PC-3 (cell line): ENCODE data around the gene LRRC4B. TPM values are rescaled to one million over a fixed set of nuclear protein-coding genes. Genes with fewer than 3 reads are reported as not detected.

Experiments used
- ATAC-seq: fragments of 200-7000 bp; cut with Tn5 transposase; 2 replicates; pipeline ENCODE4 v1.9.1; 2020; ENCODE audit warnings: mild to moderate bottlenecking, moderate library complexity
- BruUV-seq: library from RNA; stranded (reverse); fragments of 400-500 nt; replicated peaks from 2 replicates; lab custom pipeline; 2021; lab: Mats Ljungman, UMichigan
- CTCF ChIA-PET: fragments of 300-600 bp; sonication (Branson Sonifier 250); formaldehyde crosslinking; loops from one replicate; lab custom pipeline; 2022; ENCODE audit warnings: antibody characterized with exemption; lab: Charles Lee
- POLR2A ChIA-PET: fragments of 300-600 bp; sonication (Branson Sonifier 250); formaldehyde crosslinking; loops from one replicate; lab custom pipeline; 2022; ENCODE audit warnings: antibody characterized with exemption; ENCODE audit not compliant: unreplicated experiment; lab: Charles Lee
- DNase-seq: peaks from one replicate; pipeline ENCODE4 v3.0.0-alpha.2; 2015
- H2AFZ ChIP-seq: fragments of 300-600 bp; sonication (generic); 2 replicates; pipeline ENCODE4 v1.6.0; 2016; ENCODE audit warnings: antibody characterized with exemption, low read length
- H3F3A ChIP-seq: fragments of 300-600 bp; sonication (generic); one replicate; pipeline ENCODE4 v1.6.0; 2017; ENCODE audit warnings: antibody characterized with exemption, low read length, control low read depth, mild to moderate bottlenecking; ENCODE audit not compliant: unreplicated experiment
- H3K27ac ChIP-seq: fragments of 300-600 bp; sonication (generic); 2 replicates; pipeline ENCODE4 v1.5.1; 2016; ENCODE audit warnings: mild to moderate bottlenecking, low read length
- H3K27me3 ChIP-seq: fragments of 300-600 bp; sonication (generic); 2 replicates; pipeline ENCODE4 v1.6.1; 2016; ENCODE audit warnings: low read length, mixed read lengths
- H3K36me3 ChIP-seq: fragments of 300-600 bp; sonication (generic); 2 replicates; pipeline ENCODE4 v1.6.1; 2016; ENCODE audit warnings: low read depth, mixed run types, low read length, mixed read lengths
- H3K4me1 ChIP-seq: fragments of 300-600 bp; sonication (generic); 2 replicates; pipeline ENCODE4 v1.5.1; 2016; ENCODE audit warnings: low read length; ENCODE audit not compliant: insufficient read depth
- H3K4me2 ChIP-seq: fragments of 300-600 bp; sonication (generic); 2 replicates; pipeline ENCODE4 v1.6.0; 2016; ENCODE audit warnings: low read length
- H3K4me3 ChIP-seq: fragments of 300-600 bp; sonication (generic); 2 replicates; pipeline ENCODE4 v1.5.1; 2016; ENCODE audit warnings: mild to moderate bottlenecking, low read length, mixed read lengths
- H3K79me2 ChIP-seq: fragments of 300-600 bp; sonication (generic); 2 replicates; pipeline ENCODE4 v1.6.1; 2017; ENCODE audit warnings: low read length, mixed read lengths
- H3K9ac ChIP-seq: fragments of 300-600 bp; sonication (generic); 2 replicates; pipeline ENCODE4 v1.6.0; 2016; ENCODE audit warnings: mild to moderate bottlenecking, low read length
- H3K9me2 ChIP-seq: fragments of 300-600 bp; sonication (generic); replicated peaks from 2 replicates; pipeline ENCODE4 v1.6.1; 2016; ENCODE audit warnings: mixed run types, low read length, mixed read lengths
- H3K9me3 ChIP-seq: fragments of 300-600 bp; sonication (generic); 2 replicates; pipeline ENCODE4 v1.6.1; 2016; ENCODE audit warnings: low read length, mixed read lengths
- H4K20me1 ChIP-seq: fragments of 300-600 bp; sonication (generic); 2 replicates; pipeline ENCODE4 v1.6.1; 2016; ENCODE audit warnings: low read length, mixed read lengths
- CTCF ChIP-seq: fragments of 300-600 bp; sonication (generic); conservative IDR thresholded peaks from 2 replicates; pipeline ENCODE4 v1.5.1; 2017; ENCODE audit warnings: antibody characterized with exemption, low read depth, mild to moderate bottlenecking, low read length
- EZH2 ChIP-seq: fragments of 300-600 bp; sonication (generic); IDR thresholded peaks from one replicate; pipeline ENCODE4 v1.6.1; 2017; ENCODE audit warnings: antibody characterized with exemption, mild to moderate bottlenecking, low read length; ENCODE audit not compliant: unreplicated experiment
- EZH2phosphoT487 ChIP-seq: fragments of 300-600 bp; sonication (generic); IDR thresholded peaks from 2 replicates; pipeline ENCODE4 v1.6.1; 2018; ENCODE audit warnings: mild to moderate bottlenecking, antibody characterized with exemption, low read length, borderline replicate concordance
- intact Hi-C: fragments of 100-400 bp; cut with micrococcal nuclease; formaldehyde crosslinking; loops from 2 replicates; pipeline ENCODE4 v1.9.0; 2023
- total RNA-seq: library from RNA; depleted of rRNA; stranded (reverse); fragments of >200 nt; gene quantifications from 2 replicates; pipeline ENCODE4 v1.2.3, GENCODE V29; 2014

The LRRC4B gene
- total RNA-seq, 1 experiment from 2014 or later = 0.26 TPM

GRCh38 chr19:50507376-50507775 lies 60.9 kb downstream of the LRRC4B start:
- H3K4me1 ChIP-seq = 0 out of 2 replicates have a peak, but pooled peaks cover 7% of the 10 kb centered on the region
- H3K9me2 ChIP-seq = no peaks in the 10 kb centered on the region
- no peak for DNase-seq
- CTCF ChIA-PET = no interaction called here
- POLR2A ChIA-PET = no interaction called here
- no peak overlapping the region for H3K27ac ChIP-seq
- no peak overlapping the region for H3K9ac ChIP-seq
- intact Hi-C loops = no loop called here
- H4K20me1 ChIP-seq = no peaks in the 10 kb centered on the region
- H3K4me3 ChIP-seq = no peak overlapping the region
- no TSS peak for BruUV-seq
- TF ChIP-seq EZH2 (no peak), CTCF (no peak), EZH2phosphoT487 (no peak)
- no peaks in the 10 kb centered on the region for H3K27me3 ChIP-seq
- H3K36me3 ChIP-seq = no peaks in the 10 kb centered on the region
- H3K9me3 ChIP-seq = no peaks in the 10 kb centered on the region
- H3K79me2 ChIP-seq = 0 out of 2 replicates have a peak, but pooled peaks cover 3% of the 10 kb centered on the region
- ATAC-seq = no peak
- no peaks in the 10 kb centered on the region for H3F3A ChIP-seq
- no peak overlapping the region for H2AFZ ChIP-seq
- no peak overlapping the region for H3K4me2 ChIP-seq

- Histone ChIP-seq H3K4me3 (no peak overlapping the region), H3K36me3 (no peaks in the 10 kb centered on the region), H3K4me2 (no peak overlapping the region), H2AFZ (no peak overlapping the region), H3K4me1 (0 out of 2 replicates have a peak, but pooled peaks cover 7% of the 10 kb centered on the region), H3K27me3 (no peaks in the 10 kb centered on the region), H3K27ac (no peak overlapping the region), H3K79me2 (0 out of 2 replicates have a peak, but pooled peaks cover 3% of the 10 kb centered on the region), H4K20me1 (no peaks in the 10 kb centered on the region), H3K9ac (no peak overlapping the region), H3K9me2 (no peaks in the 10 kb centered on the region), H3K9me3 (no peaks in the 10 kb centered on the region), H3F3A (no peaks in the 10 kb centered on the region)
- ATAC-seq = no peak
- POLR2A ChIA-PET = no interaction called here
- intact Hi-C loops = no loop called here
- CTCF ChIA-PET = no interaction called here
- BruUV-seq = no TSS peak
- TF ChIP-seq CTCF = no peak
- TF ChIP-seq EZH2 = no peak
- TF ChIP-seq EZH2phosphoT487 = no peak
- no peak for DNase-seq
These were observed 61.5 kb downstream of the LRRC4B start for GRCh38 chr19:50506700-50507099.

GRCh38 chr19:50505856-50506611 lies 62.2 kb downstream of the LRRC4B start:
- H3K79me2 ChIP-seq = 0 out of 2 replicates have a peak, but pooled peaks cover 3% of the 10 kb centered on the region
- no peaks in the 10 kb centered on the region for H3K36me3 ChIP-seq
- intact Hi-C loops = no loop called here
- ATAC-seq (no peak), DNase-seq (no peak)
- no peaks in the 10 kb centered on the region for H3F3A ChIP-seq
- H3K9me2 ChIP-seq = no peaks in the 10 kb centered on the region
- no peak overlapping the region for H3K9ac ChIP-seq
- no peaks in the 10 kb centered on the region for H3K9me3 ChIP-seq
- no peak overlapping the region for H3K4me2 ChIP-seq
- CTCF ChIA-PET = no interaction called here
- H3K27ac ChIP-seq = no peak overlapping the region
- POLR2A ChIA-PET = no interaction called here
- no peaks in the 10 kb centered on the region for H4K20me1 ChIP-seq
- H2AFZ ChIP-seq = no peak overlapping the region
- H3K4me1 ChIP-seq = 0 out of 2 replicates have a peak, but pooled peaks cover 7% of the 10 kb centered on the region
- H3K27me3 ChIP-seq = no peaks in the 10 kb centered on the region
- TF ChIP-seq CTCF = no peak
- no peak for TF ChIP-seq EZH2
- no peak for TF ChIP-seq EZH2phosphoT487
- no TSS peak for BruUV-seq
- no peak overlapping the region for H3K4me3 ChIP-seq
